ENCODE measurements around the gene UQCRFS1.

GRCh38 chr19:29262085-29262484 lies 49.1 kb upstream of the UQCRFS1 start:
- no peak for TF ChIP-seq CTCF (IDR thresholded peaks at IDR 0.05)
- no peak for TF ChIP-seq POLR2A (IDR thresholded peaks at IDR 0.05)

All from breast epithelium (tissue), 3 donors.